Measurements from ENCODE around the gene C1orf21. TPM values are rescaled to one million over a fixed set of nuclear protein-coding genes. Genes with fewer than 3 reads are reported as not detected.

C1orf21 gene
- total and polyA plus RNA-seq, 12 donors: 23.2 to 177 (median 87.9) TPM

DNA sequence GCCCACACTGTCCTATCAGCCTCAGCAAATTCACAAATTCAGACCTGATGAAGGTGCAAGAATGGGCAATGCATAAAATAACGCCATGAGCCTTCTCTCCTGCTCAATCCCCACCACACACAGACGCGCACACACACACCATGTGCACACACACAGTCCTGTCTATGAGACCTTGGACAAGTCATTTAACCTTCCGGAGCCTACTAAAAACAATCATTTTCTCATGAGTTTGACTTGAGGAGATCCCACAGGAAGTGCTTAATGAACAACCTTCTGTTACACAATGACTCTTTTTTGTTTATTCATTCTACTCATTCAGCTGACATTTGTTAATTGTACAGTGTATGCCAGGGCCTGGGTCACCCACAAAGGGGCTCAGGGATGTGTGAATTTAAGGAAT is 242.4 kb downstream of the C1orf21 start:
- no peak for TF ChIP-seq POLR2A (IDR thresholded peaks at IDR 0.05)
- TF ChIP-seq, protein P1, sequence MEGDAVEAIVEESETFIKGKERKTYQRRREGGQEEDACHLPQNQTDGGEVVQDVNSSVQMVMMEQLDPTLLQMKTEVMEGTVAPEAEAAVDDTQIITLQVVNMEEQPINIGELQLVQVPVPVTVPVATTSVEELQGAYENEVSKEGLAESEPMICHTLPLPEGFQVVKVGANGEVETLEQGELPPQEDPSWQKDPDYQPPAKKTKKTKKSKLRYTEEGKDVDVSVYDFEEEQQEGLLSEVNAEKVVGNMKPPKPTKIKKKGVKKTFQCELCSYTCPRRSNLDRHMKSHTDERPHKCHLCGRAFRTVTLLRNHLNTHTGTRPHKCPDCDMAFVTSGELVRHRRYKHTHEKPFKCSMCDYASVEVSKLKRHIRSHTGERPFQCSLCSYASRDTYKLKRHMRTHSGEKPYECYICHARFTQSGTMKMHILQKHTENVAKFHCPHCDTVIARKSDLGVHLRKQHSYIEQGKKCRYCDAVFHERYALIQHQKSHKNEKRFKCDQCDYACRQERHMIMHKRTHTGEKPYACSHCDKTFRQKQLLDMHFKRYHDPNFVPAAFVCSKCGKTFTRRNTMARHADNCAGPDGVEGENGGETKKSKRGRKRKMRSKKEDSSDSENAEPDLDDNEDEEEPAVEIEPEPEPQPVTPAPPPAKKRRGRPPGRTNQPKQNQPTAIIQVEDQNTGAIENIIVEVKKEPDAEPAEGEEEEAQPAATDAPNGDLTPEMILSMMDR (IDR thresholded peaks at IDR 0.05): no peak
- peak overlapping the region in 2 of 5 donors; percentile 71 to 80 for H3K27ac ChIP-seq

DNA sequence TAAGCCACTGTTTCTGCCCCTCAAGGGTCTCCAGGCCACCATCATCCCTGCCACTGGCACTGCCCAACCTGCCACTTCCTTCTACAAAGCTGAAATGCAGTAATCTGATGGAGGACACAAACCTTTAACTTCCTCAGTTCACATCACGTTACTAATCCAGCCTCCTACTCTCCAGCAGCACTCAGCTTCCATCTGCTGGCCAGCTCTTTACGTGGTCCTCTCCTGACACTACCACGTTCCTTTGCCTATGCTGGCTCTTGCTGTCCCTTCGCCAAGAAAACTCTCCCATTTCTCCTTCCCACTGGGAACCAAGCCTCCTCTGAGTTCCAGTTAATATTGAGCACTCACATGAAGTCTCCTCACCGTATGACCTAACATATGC is 243.8 kb downstream of the C1orf21 start:
- H3K4me1 ChIP-seq (replicated peaks in 1 of 2): peaks cover 16 to 36% of the 10 kb centered on the region in 2 donors
- H3K27me3 ChIP-seq: no peaks in the 10 kb centered on the region
- H3K9me3 ChIP-seq (replicated peaks in 1 of 3): no peaks in the 10 kb centered on the region
- intact Hi-C loops (cut with DNase I): no loop called here
- no peak for TF ChIP-seq POLR2A (IDR thresholded peaks at IDR 0.05)
- TF ChIP-seq, protein P1 (IDR thresholded peaks at IDR 0.05): no peak
- WGBS, 4 donors: 78 to 86% (median 81%) methylated on average over 5 of the region's 5 CpGs
- H3K27ac ChIP-seq: peak overlapping the region in 2 of 5 donors; percentile 71 to 80
- H3K36me3 ChIP-seq (replicated peaks in 1 of 2): no peaks in the 10 kb centered on the region
- DNase-seq: no peak
- H3K4me3 ChIP-seq: no peak overlapping the region

More for the DNA sequence above, 242.4 kb downstream of the C1orf21 start:
- no peaks in the 10 kb centered on the region for H3K9me3 ChIP-seq (replicated peaks in 1 of 3)
- no peaks in the 10 kb centered on the region for H3K27me3 ChIP-seq
- intact Hi-C loops (cut with DNase I): no loop called here
- no peak for DNase-seq
- WGBS, 4 donors: 78 to 86% (median 82%) methylated on average over 4 of the region's 4 CpGs
- no peaks in the 10 kb centered on the region for H3K36me3 ChIP-seq (replicated peaks in 1 of 2)
- peaks cover 16 to 50% of the 10 kb centered on the region in 2 donors for H3K4me1 ChIP-seq (replicated peaks in 1 of 2)
- H3K4me3 ChIP-seq: no peak overlapping the region

DNA sequence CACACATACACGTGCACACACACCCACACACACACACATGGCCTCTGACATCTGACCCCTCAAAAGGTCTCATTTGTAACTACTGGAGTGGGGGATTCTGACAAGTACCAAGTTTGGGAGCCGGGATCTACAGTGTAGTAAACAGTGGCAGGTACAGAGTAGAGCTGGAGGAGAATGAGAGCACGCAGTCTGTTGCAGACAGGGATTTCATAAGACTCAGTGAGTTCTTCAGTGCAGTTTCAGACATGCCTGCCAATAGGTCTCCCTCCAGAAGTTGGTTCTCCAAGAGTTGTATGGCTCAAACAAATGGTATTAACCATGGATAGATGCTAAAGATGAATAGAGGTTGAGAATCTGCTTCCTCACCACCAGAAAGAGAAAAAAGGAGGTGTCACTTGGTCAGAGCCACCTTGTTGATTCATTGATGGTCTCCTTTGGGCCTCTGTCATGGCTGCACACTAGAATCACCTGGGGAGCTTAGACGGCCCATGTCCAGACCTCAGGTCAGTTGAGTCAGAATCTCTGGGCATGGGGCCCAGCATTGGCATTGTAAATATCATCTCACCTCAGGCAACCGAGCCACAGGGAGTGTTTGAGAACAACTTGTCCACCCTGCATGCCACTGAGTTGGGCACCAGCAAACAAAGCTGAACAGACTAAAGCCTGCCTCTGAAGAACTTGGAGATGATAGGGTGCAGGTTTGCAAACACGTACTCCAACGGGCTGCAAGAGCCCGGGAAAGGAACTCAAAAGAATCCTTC is 245.8 kb downstream of the C1orf21 start:
- no peak for TF ChIP-seq POLR2A (IDR thresholded peaks at IDR 0.05)
- TF ChIP-seq, protein P1 (IDR thresholded peaks at IDR 0.05): no peak
- peaks cover 0 to 17% of the 10 kb centered on the region in 2 donors for H3K4me1 ChIP-seq (replicated peaks in 1 of 2)
- no peaks in the 10 kb centered on the region for H3K27me3 ChIP-seq
- no peak for DNase-seq
- intact Hi-C loops (cut with DNase I): no loop called here
- no peak overlapping the region for H3K4me3 ChIP-seq
- H3K36me3 ChIP-seq (replicated peaks in 1 of 2): no peaks in the 10 kb centered on the region
- no peak overlapping the region for H3K27ac ChIP-seq
- 82 to 86% (median 84%) methylated on average over 7 to 8 of the region's 8 CpGs for WGBS, 4 donors
- H3K9me3 ChIP-seq (replicated peaks in 1 of 3): no peaks in the 10 kb centered on the region

DNA sequence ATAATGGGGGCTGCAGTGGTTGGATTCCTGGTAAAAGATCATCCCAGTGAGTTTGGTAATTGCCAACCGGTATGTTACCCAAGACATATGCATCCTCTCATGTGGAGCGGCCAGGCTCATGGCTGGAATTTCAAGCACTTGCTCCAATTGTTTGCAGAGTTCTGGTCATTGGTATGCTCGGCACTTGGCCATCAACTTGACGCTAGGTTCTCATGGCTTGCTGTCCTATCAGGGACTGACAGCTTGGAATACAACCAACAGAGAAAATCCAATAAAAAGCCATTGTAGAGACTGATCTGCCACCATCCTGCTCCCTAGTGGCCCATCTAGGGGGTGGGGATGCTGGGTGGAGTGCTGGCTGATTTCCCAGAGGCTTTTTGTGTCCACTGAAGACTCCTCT is 247.0 kb downstream of the C1orf21 start:
- WGBS, 4 donors: 91 to 100% (median 93%) methylated on average over 1 to 4 of the region's 4 CpGs
- no peaks in the 10 kb centered on the region for H3K9me3 ChIP-seq (replicated peaks in 1 of 3)
- no peaks in the 10 kb centered on the region for H3K27me3 ChIP-seq
- H3K36me3 ChIP-seq (replicated peaks in 1 of 2): no peaks in the 10 kb centered on the region
- intact Hi-C loops (cut with DNase I): no loop called here
- DNase-seq: no peak
- no peak overlapping the region for H3K4me3 ChIP-seq
- H3K4me1 ChIP-seq (replicated peaks in 1 of 2): peaks cover 0 to 16% of the 10 kb centered on the region in 2 donors
- no peak overlapping the region for H3K27ac ChIP-seq
- TF ChIP-seq, protein P1 (IDR thresholded peaks at IDR 0.05): no peak
- no peak for TF ChIP-seq POLR2A (IDR thresholded peaks at IDR 0.05)
